GM20431 (cell line): ENCODE data around the gene SARNP.

Source experiments
- in situ Hi-C: fragments of 300-500 bp; cut with MseI, MboI; formaldehyde crosslinking; loops from one replicate; pipeline ENCODE4 v1.15.0; 2020; ENCODE audit warnings: low sequenced_read_pairs; ENCODE audit not compliant: unreplicated experiment

The SARNP gene

DNA sequence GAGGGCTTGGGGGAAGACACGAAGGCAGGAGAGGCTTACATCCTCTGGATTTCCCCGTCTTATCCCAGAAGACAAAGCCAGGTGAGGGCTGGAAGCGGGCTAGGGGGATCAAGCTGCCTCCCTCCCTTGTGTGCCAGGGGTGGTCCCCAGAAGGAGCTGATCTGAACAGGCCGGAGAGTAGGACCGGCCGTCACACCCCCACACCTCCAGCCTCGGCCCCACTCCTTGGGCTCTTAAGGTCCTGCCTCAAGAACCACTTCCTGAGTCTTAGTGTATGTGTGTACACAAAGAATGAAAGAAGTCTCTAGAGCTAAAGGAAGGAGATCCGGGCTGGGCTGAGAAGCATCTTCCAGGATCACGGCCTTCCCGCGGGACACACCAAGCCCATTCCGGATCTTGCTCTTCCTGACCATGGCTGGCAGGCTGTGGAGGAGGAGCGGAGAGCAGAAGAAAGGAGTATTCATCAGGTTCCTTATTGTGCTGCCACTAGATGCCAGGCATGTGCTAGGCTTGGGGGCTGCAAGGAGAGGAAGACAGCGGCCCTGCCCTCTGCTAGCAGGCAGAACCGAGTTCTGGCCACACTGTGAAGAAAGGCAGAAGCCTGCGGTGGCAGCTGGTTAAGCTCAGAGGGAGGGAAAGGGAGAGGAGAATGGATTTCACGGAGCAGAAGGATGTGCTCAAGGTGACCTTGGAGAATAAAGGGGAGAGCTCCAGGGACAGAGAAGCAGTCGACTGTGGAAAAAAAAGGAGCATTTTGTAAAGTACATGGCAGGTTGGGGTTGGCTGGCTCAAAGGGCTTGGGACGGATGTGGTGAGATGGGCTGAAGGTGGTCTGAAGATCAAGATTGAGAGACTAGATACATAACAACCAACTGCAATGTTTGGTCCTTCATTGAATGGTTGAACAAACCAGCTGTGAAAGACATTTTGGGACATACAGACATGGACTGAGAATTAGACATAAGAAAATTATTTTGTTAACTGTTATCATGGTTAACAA lies 87.4 kb downstream of the SARNP start:
- in situ Hi-C loops: loop anchor here (25.0 kb wide), 1 partner anchor 207 kb away; the partner anchor contains the start of genes DGKA and PYM1

DNA sequence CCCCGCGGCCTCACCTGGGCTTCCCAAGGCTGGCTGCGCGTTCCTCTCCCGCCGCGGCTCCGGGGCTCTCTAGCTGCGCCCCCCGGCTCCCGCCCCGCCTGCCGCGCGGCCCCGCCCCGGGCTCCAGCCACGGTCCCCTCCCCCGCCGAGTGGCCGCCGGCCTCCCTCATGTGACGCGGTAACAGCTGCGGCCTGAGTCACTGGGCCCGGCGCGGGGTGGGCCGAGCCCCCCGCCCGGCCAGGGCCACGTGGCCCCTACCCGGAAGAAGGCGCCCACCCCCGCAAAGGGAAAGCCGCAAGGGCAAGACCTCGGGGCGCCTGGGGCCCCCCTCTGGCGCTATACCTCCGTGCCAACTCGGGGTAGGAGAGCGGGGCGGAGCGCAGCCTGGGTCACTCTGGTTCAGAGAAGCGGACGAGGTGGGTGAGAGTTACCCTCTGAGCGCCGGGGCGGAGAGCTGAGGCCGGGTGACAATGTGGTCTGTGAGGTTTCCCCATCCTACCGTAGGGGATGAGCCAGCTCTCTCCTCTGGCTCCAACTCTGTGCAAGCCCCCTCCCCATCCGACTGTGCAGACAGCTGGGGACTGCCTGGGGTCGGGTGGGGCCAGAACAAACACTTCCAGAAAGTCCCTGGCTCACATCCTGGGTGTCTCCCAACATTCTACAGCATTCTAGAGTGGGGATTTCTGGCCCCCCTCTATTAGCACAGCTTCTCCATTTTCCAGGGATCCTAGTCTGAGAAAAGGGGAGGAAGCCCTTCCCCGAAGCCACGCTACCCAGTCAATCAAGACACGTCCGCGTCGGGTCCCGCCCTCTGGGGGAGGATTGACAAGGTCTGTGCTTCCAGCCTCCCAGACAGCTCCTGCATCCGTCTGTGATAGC lies 88.3 kb downstream of the SARNP start, which contains the start of gene CD63:
Gene CD63, minus strand, starts transcription at position 71 of the 880 bp plus-strand sequence. CDS start 668 bp downstream, outside the sequence.
- in situ Hi-C loops: loop anchor here (25.0 kb wide), 1 partner anchor 208 kb away; the partner anchor contains the start of genes DGKA and PYM1

- in situ Hi-C loops: loop anchor here (25.0 kb wide), 1 partner anchor 209 kb away; the partner anchor contains the start of genes DGKA and PYM1
Observed at GRCh38 chr12:55728186-55728938, 89.2 kb downstream of the SARNP start.

DNA sequence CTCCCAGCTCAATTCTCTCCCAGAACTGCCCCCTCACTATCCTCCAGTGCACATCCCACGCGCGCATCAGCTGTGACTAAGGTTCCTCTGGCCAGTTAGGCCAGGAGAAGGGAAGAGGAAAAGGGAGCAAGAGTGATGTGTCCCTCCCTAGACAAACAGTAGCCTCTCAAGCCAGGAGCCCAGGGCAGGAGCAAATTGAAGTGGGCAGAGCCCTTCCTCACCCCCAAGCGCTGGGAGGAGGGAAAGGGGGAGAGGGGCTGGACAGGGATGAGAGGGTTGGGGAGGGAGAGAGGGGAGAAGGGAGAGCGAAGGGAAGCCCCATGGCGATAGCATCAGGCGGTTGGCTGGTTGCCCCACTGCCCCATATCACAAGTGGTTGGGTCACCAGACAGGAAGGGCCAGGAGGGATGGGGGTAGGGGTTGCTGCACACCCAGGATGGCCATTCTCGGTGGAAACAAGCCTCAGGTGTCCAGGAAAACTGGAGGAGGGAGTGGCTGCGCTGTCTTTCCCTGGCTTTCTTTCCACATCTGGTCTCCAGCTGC lies 89.8 kb downstream of the SARNP start:
- in situ Hi-C loops: loop anchor here (25.0 kb wide), 1 partner anchor 210 kb away; the partner anchor contains the start of genes DGKA and PYM1

DNA sequence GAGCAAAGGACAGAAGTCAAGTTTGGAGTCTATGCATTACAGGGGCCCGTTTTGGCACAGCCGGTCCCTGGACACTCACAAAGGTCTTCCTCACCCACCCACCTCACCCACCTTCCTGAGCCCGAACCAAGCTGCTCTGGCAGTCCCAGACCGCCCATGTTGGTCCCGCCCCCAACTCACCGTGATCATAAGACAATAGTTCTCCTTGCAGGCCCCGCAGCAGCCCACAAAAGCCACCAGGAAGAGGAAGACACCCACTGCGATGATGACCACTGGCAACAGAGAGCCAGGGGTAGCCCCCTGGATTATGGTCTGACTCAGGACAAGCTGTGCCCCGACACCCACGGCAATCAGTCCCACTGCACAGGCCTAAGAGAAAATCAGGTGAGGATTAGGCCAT lies 90.6 kb downstream of the SARNP start:
- in situ Hi-C loops: loop anchor here (25.0 kb wide), 1 partner anchor 210 kb away; the partner anchor contains the start of genes DGKA and PYM1

DNA sequence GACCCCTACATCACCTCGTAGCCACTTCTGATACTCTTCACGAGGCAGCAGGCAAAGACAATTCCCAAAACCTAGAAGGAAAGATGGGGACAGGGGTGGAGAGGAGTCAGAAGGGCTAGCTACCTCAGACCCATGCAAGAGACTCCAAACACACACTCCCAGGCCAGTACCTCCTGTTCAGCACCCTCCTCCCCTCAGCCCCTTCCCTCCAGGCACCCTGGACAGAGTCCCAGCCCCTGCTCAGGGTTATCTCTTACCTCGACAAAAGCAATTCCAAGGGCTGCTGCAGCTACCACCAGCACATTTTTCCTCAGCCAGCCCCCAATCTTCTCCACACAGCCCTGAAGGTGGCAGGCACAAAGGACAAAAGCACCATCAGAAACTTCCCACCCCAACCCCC lies 92.0 kb downstream of the SARNP start:
- in situ Hi-C loops: loop anchor here (25.0 kb wide), 1 partner anchor 212 kb away; the partner anchor contains the start of genes DGKA and PYM1

GRCh38 chr12:55724940-55725309 lies 92.6 kb downstream of the SARNP start:
- in situ Hi-C loops: loop anchor here (25.0 kb wide), 1 partner anchor 212 kb away; the partner anchor contains the start of genes DGKA and PYM1

DNA sequence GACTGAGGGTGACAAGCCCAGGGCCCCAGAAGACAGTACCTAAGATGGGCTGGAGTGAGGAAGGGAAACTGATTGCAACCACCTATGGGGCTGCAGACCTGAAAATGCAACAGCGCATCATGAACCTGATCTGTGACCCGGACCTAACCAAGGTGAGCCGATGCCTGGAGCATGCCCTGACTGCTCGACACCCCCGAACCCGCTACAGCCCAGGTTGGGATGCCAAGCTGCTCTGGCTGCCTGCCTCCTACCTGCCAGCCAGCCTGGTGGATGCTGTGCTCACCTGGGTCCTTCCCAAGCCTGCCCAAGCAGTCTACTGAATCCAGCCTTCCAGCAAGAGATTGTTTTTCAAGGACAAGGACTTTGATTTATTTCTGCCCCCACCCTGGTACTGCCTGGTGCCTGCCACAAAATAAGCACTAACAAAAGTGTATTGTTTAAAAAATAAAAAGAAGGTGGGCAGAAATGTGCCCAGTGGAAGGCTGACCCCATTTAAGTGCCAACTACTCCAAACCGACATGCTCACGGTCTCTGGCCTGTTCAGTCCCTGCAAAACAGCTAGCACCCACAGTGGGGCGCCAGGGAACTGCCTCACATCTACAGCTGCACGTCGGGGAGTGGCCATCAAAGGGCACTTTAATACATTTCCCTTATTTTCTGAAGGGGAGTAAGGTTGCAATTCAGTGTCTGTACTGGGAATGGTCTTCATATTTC lies 93.1 kb downstream of the SARNP start:
- in situ Hi-C loops: no loop called here

GRCh38 chr12:55723516-55724225 lies 93.9 kb downstream of the SARNP start:
- in situ Hi-C loops: no loop called here

- in situ Hi-C loops: no loop called here
Observed at GRCh38 chr12:55722948-55723347, 94.6 kb downstream of the SARNP start.

DNA sequence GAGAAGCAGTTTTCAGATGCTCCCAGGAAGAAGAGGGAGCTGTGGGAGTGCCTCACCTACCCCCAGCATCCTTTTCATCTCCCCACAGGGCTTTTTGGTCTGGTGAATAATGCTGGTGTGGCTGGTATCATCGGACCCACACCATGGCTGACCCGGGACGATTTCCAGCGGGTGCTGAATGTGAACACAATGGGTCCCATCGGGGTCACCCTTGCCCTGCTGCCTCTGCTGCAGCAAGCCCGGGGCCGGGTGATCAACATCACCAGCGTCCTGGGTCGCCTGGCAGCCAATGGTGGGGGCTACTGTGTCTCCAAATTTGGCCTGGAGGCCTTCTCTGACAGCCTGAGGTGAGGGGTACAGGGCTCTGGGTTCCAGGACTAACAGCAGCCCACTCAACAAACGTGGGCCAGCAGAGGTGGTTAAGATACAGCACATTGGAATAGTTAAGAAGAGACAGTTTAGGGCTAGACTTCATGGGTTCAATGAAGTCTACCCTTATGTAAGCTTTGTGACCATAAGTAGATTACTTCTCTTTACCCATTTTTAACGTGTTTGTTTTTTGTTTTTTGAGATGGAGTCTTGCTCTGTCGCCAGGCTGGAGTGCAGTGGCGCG lies 95.8 kb downstream of the SARNP start:
- in situ Hi-C loops: no loop called here

DNA sequence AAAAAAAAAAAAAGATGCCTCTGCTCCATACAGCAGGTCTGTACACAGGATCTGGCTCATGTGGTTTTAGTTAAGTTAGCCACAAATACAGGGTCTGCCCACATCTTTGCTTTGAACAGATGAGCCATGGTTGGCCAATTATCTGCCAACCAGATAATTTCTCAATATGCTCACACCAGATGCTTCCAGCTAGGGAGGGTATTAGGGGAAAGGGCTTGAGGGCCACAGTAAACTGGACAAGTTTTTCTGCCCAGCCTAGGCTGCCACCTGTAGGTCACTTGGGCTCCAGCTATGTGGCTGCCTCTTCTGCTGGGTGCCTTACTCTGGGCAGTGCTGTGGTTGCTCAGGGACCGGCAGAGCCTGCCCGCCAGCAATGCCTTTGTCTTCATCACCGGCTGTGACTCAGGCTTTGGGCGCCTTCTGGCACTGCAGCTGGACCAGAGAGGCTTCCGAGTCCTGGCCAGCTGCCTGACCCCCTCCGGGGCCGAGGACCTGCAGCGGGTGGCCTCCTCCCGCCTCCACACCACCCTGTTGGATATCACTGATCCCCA lies 96.6 kb downstream of the SARNP start:
- in situ Hi-C loops: no loop called here

DNA sequence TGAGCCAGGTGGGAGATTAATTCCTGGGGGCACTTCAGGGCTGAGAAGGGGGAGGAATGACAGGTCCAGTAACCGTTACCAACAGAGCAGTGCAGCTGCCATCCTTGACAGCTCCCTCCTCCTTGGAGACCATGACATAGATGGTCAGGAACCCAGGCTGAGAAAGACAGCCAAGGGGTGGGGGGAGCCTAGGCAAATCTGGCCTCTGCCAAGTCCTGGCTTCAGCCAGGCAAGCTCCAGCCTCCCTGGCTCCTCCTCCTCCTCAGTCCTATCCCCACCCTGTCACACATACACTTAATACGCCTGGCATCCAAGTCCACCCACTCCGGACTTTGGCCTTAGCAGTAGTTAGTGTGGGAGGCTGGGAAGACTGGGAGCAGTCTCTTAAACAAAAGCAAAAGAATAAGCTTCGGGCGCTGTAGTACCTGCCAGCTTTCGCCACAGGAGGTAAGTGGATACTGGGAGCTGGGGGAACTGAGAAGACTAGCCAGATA lies 97.4 kb downstream of the SARNP start, which contains the start of gene RDH5:
Gene RDH5, plus strand, starts transcription at position 323 of the 494 bp plus-strand sequence. CDS start 792 bp downstream, outside the sequence.
- in situ Hi-C loops: no loop called here

- in situ Hi-C loops: no loop called here
Observed at GRCh38 chr12:55719371-55719770, 98.2 kb downstream of the SARNP start.

DNA sequence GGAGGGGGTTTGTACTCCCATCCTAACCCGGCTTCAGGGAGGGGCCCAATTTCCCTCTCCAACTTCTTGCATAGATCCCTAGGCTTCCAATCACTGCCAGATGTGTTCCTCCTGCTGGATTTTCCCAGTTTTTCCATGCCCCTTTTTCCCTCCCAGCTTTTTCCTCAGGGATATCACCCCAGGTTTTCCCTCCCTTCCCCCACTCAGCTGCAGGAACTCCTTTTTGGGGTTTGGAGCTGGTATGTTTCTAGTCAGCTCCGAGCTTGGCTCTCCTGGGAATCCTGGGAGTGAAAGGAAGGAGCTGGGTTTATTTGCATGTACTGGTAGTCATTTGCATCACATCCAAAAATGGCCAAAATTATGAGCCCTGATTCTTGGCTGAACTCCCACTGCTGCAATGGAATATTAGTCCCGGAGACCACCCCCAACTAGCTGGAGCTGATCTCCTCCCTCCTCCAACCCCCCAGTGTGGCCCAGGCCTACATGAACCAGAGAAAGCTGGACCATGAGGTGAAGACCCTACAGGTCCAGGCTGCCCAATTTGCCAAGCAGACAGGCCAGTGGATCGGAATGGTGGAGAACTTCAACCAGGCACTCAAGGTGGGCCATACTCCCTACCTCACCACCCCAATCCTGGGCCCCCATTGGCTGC lies 98.8 kb downstream of the SARNP start:
- in situ Hi-C loops: no loop called here

DNA sequence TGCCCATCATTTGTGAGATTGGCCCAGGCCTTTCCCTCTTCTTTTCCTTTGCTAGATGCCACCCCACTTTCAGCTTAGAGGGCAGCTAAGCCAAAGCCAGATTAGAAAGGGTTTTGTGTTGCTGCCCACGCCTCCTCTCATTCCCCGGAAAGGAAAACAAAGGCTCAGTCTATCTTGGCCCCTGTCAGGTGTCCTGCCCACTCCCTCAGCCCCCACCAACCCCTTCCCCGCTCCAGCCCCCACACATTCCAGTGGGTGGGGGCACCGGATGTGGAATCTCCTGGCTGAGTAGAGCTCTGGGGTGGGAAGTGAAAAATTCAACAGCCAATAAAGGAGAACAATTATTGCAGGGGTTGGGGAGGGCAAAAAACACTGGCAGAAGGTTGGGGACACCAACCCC lies 99.5 kb downstream of the SARNP start:
- in situ Hi-C loops: no loop called here
